Astrocyte (in vitro differentiated cells and primary cell): ENCODE measurements around the gene PIH1D2. TPM values are rescaled to one million over a fixed set of nuclear protein-coding genes. Genes with fewer than 3 reads are reported as not detected.

ENCODE experiments used
- DNase-seq: peaks from one replicate; pipeline ENCODE4 v3.0.0-alpha.2; 2010; ENCODE audit warnings: low read depth
- FAIRE-seq: peaks from 2 replicates; lab custom pipeline; 2011; peaks lifted over from hg19 to GRCh38; lab: Jason Lieb, UNC
- H2AFZ ChIP-seq: 2 replicates; pipeline ENCODE4 v1.6.0; 2012; ENCODE audit warnings: low read depth, low read length, inconsistent platforms
- H3K27ac ChIP-seq: 2 replicates; pipeline ENCODE4 v1.5.1; 2011; ENCODE audit warnings: low read depth, low read length, inconsistent platforms
- H3K27me3 ChIP-seq: 2 replicates; pipeline ENCODE4 v1.6.0; 2011; ENCODE audit warnings: low read length, inconsistent platforms; ENCODE audit not compliant: insufficient read depth
- H3K36me3 ChIP-seq: 2 replicates; pipeline ENCODE4 v1.5.1; 2011; ENCODE audit warnings: low read length, inconsistent platforms; ENCODE audit not compliant: insufficient read depth
- H3K4me1 ChIP-seq: 2 replicates; pipeline ENCODE4 v1.5.1; 2011; ENCODE audit warnings: low read length, inconsistent platforms; ENCODE audit not compliant: insufficient read depth
- H3K4me2 ChIP-seq: 2 replicates; pipeline ENCODE4 v1.6.0; 2012; ENCODE audit warnings: low read length, inconsistent platforms
- H3K4me3 ChIP-seq: 2 replicates; pipeline ENCODE4 v1.5.1; 2011; ENCODE audit warnings: low read depth, mild to moderate bottlenecking, low read length, inconsistent platforms; ENCODE audit not compliant: insufficient read depth
- H3K79me2 ChIP-seq: 2 replicates; pipeline ENCODE4 v1.6.0; 2012; ENCODE audit warnings: mild to moderate bottlenecking, low read length, inconsistent platforms; ENCODE audit not compliant: insufficient read depth
- H3K9ac ChIP-seq: 2 replicates; pipeline ENCODE4 v1.6.0; 2012; ENCODE audit warnings: mild to moderate bottlenecking, low read length, inconsistent platforms
- H3K9me3 ChIP-seq: 2 replicates; pipeline ENCODE4 v1.5.1; 2012; ENCODE audit warnings: low read depth, mild to moderate bottlenecking, low read length, inconsistent platforms; ENCODE audit not compliant: insufficient read depth
- H4K20me1 ChIP-seq: 2 replicates; pipeline ENCODE4 v1.6.0; 2012; ENCODE audit warnings: low read length, inconsistent platforms; ENCODE audit not compliant: insufficient read depth
- H3K27ac Mint-ChIP-seq: one replicate; pipeline ENCODE4 v1.8.0; 2021; ENCODE audit warnings: mild to moderate bottlenecking, mixed read lengths; ENCODE audit not compliant: unreplicated experiment
- H3K27me3 Mint-ChIP-seq: one replicate; pipeline ENCODE4 v1.8.0; 2021; ENCODE audit warnings: low read depth, mixed read lengths; ENCODE audit not compliant: unreplicated experiment
- H3K36me3 Mint-ChIP-seq: one replicate; pipeline ENCODE4 v1.8.0; 2021; ENCODE audit warnings: low read depth, mixed read lengths; ENCODE audit not compliant: unreplicated experiment
- H3K4me1 Mint-ChIP-seq: one replicate; pipeline ENCODE4 v1.8.0; 2021; ENCODE audit warnings: low read depth, mixed read lengths; ENCODE audit not compliant: unreplicated experiment
- H3K4me3 Mint-ChIP-seq: one replicate; pipeline ENCODE4 v1.8.0; 2021; ENCODE audit warnings: mild to moderate bottlenecking, moderate library complexity, mixed read lengths; ENCODE audit not compliant: unreplicated experiment
- H3K9me3 Mint-ChIP-seq: one replicate; pipeline ENCODE4 v1.8.0; 2021; ENCODE audit warnings: mild to moderate bottlenecking, mixed read lengths; ENCODE audit not compliant: unreplicated experiment
- CTCF ChIP-seq: IDR thresholded peaks from 2 replicates; pipeline ENCODE4 v1.5.1; 2011; ENCODE audit warnings: low read depth, mild to moderate bottlenecking, inconsistent platforms, low read length, moderate library complexity; ENCODE audit not compliant: insufficient read depth
- EZH2 ChIP-seq: IDR thresholded peaks from 2 replicates; pipeline ENCODE4 v1.6.1; 2012; ENCODE audit warnings: mild to moderate bottlenecking, low read length, inconsistent platforms; ENCODE audit not compliant: insufficient read depth
- total RNA-seq: library from RNA; stranded (reverse); gene quantifications from 2 replicates; pipeline ENCODE4 v1.2.1, GENCODE V29; 2021

PIH1D2 gene
- total RNA-seq, 1 donor from 2014 or later: 1.0 TPM

DNA sequence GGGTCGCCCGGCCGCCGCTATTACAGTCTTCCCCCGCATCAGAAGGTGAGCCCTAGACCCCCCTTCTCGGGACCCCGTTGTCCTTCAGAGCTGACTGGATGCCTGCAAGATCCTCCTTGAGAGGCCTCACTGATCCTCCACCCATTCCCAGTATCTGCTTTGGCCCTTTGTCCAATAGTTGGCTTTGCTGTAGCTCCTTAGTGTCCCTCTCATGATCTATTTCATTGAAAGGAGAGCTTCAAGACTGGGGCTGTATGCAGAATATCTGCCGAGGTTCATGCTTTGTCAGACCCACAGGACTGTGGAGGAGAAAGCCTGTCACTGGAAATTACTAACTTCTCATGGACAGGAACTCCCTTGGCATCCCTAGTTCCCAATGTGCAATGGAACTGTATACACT, 48.1 kb downstream of the PIH1D2 start:
- peak; percentile 10 for DNase-seq
- H3K4me1 ChIP-seq: peaks cover 7% of the 10 kb centered on the region
- H3K36me3 ChIP-seq: peaks cover 10% of the 10 kb centered on the region
- Mint-ChIP-seq H3K4me3 (peak overlapping the region; percentile 98), H3K27ac (peak overlapping the region; percentile 81), H3K27me3 (no peaks in the 10 kb centered on the region), H3K9me3 (no peaks in the 10 kb centered on the region), H3K36me3 (peaks cover 14% of the 10 kb centered on the region), H3K4me1 (peaks cover 3% of the 10 kb centered on the region)
- no peaks in the 10 kb centered on the region for H3K27me3 ChIP-seq
- no peak for FAIRE-seq
- no peaks in the 10 kb centered on the region for H4K20me1 ChIP-seq
- peak overlapping the region; percentile 95 for H2AFZ ChIP-seq
- TF ChIP-seq EZH2 (no peak), CTCF (no peak)
- H3K4me2 ChIP-seq: peak overlapping the region; percentile 99
- H3K27ac ChIP-seq: peak overlapping the region; percentile 76
- H3K79me2 ChIP-seq: peaks cover 8% of the 10 kb centered on the region
- H3K9me3 ChIP-seq: no peaks in the 10 kb centered on the region
- peak overlapping the region; percentile 90 for H3K4me3 ChIP-seq
- peak overlapping the region; percentile 91 for H3K9ac ChIP-seq

- Histone ChIP-seq H3K9ac (peak within 1 kb of the TSS; percentile 91), H3K9me3 (no peaks in the 10 kb centered on the region), H2AFZ (peak within 1 kb of the TSS; percentile 95), H3K27me3 (no peaks in the 10 kb centered on the region), H3K4me2 (peak within 1 kb of the TSS; percentile 99), H3K4me3 (peak within 1 kb of the TSS; percentile 90), H3K79me2 (peaks cover 8% of the 10 kb centered on the region), H4K20me1 (no peaks in the 10 kb centered on the region), H3K27ac (peak within 1 kb of the TSS; percentile 76), H3K4me1 (peaks cover 7% of the 10 kb centered on the region), H3K36me3 (peaks cover 5% of the 10 kb centered on the region)
- no peaks in the 10 kb centered on the region for H3K27me3 Mint-ChIP-seq
- H3K27ac Mint-ChIP-seq: peak within 1 kb of the TSS; percentile 97
- DNase-seq: peak; percentile 80
- no peak for FAIRE-seq
- peaks cover 14% of the 10 kb centered on the region for H3K36me3 Mint-ChIP-seq
- H3K4me3 Mint-ChIP-seq: peak within 1 kb of the TSS; percentile 98
- no peaks in the 10 kb centered on the region for H3K9me3 Mint-ChIP-seq
- peaks cover 3% of the 10 kb centered on the region for H3K4me1 Mint-ChIP-seq
- TF ChIP-seq EZH2 (no peak), CTCF (no peak)
Measured at GRCh38 chr11:112024773-112025678, 48.8 kb downstream of the PIH1D2 start, which contains the start of gene DLAT. Gene DLAT, plus strand, starts transcription at chr11:112025408. Its CDS starts 65 bp downstream, at chr11:112025473.
